IMR-90 (cell line): Measurements from ENCODE around the gene NR2F2. TPM values are rescaled to one million over a fixed set of nuclear protein-coding genes. Genes with fewer than 3 reads are reported as not detected.
A peak's percentile ranks its signal among the peaks of the same experiment; 100 is the strongest.

Source experiments
- ATAC-seq: fragments of 200-7000 bp; cut with Tn5 transposase; 2 replicates; pipeline ENCODE4 v1.9.1; 2020; ENCODE audit warnings: low read depth, mild to moderate bottlenecking, moderate library complexity
- BruUV-seq: library from RNA; stranded (reverse); fragments of 400-500 nt; replicated peaks from 2 replicates; lab custom pipeline; 2021; lab: Mats Ljungman, UMichigan
- CTCF ChIA-PET: fragments of 300-600 bp; formaldehyde crosslinking; extraction: SDS; loops from one replicate; lab custom pipeline; 2021; ENCODE audit warnings: antibody characterized with exemption; lab: Yijun Ruan, JAX
- POLR2A ChIA-PET: fragments of 300-600 bp; sonication (Branson Sonifier 250); formaldehyde crosslinking; loops from one replicate; lab custom pipeline; 2022; ENCODE audit warnings: antibody characterized with exemption; ENCODE audit not compliant: unreplicated experiment; lab: Charles Lee
- DNase-seq: peaks from one replicate; pipeline ENCODE4 v3.0.0; 2013
- H2AFZ ChIP-seq: replicated peaks from 2 replicates; pipeline ENCODE3; 2013; ENCODE audit warnings: low read length, mild to moderate bottlenecking; ENCODE audit not compliant: poor library complexity
- H2AK5ac ChIP-seq: 2 replicates; pipeline ENCODE4 v1.6.1; 2013; ENCODE audit warnings: low read depth, low read length, inconsistent platforms
- H2AK9ac ChIP-seq: replicated peaks from 2 replicates; pipeline ENCODE3; 2013; ENCODE audit warnings: mild to moderate bottlenecking, low read depth, low read length, moderate library complexity; ENCODE audit not compliant: poor library complexity
- H2BK120ac ChIP-seq: 2 replicates; pipeline ENCODE4 v1.6.1; 2013; ENCODE audit warnings: low read depth, low read length, inconsistent platforms
- H2BK15ac ChIP-seq: 3 replicates; pipeline ENCODE4 v1.6.1; 2013; ENCODE audit warnings: low read depth, low read length, inconsistent platforms
- H2BK20ac ChIP-seq: 2 replicates; pipeline ENCODE4 v1.6.1; 2013; ENCODE audit warnings: low read depth, mild to moderate bottlenecking, inconsistent platforms, low read length, moderate library complexity
- H2BK5ac ChIP-seq: 2 replicates; pipeline ENCODE4 v1.6.1; 2013; ENCODE audit warnings: mild to moderate bottlenecking, low read depth, low read length, inconsistent platforms; ENCODE audit not compliant: poor library complexity, severe bottlenecking
- H3K14ac ChIP-seq: replicated peaks from 2 replicates; pipeline ENCODE4 v1.6.1; 2013; ENCODE audit warnings: low read depth, low read length, inconsistent platforms
- H3K18ac ChIP-seq: 2 replicates; pipeline ENCODE4 v1.6.1; 2013; ENCODE audit warnings: low read depth, low read length, control low read depth
- H3K23ac ChIP-seq: 2 replicates; pipeline ENCODE4 v1.6.1; 2013; ENCODE audit warnings: low read depth, low read length, inconsistent platforms
- H3K27ac ChIP-seq: 2 replicates; pipeline ENCODE4 v1.5.1; 2013; ENCODE audit warnings: mild to moderate bottlenecking, control low read depth, low read length; ENCODE audit not compliant: insufficient read depth
- H3K27me3 ChIP-seq: 2 replicates; pipeline ENCODE4 v1.6.1; 2013; ENCODE audit warnings: low read length; ENCODE audit not compliant: control insufficient read depth, insufficient read depth
- H3K36me3 ChIP-seq: 2 replicates; pipeline ENCODE4 v1.6.1; 2013; ENCODE audit warnings: low read length, mixed read lengths; ENCODE audit not compliant: control insufficient read depth, insufficient read depth
- H3K4ac ChIP-seq: 2 replicates; pipeline ENCODE4 v1.6.1; 2013; ENCODE audit warnings: low read depth, low read length, inconsistent platforms
- H3K4me1 ChIP-seq: 2 replicates; pipeline ENCODE4 v1.6.1; 2013; ENCODE audit warnings: low read length, mixed read lengths; ENCODE audit not compliant: control insufficient read depth, insufficient read depth
- H3K4me2 ChIP-seq: 2 replicates; pipeline ENCODE4 v1.6.1; 2013; ENCODE audit warnings: low read depth, mild to moderate bottlenecking, control low read depth, low read length, moderate library complexity
- H3K4me3 ChIP-seq: 2 replicates; pipeline ENCODE4 v1.5.1; 2013; ENCODE audit warnings: low read depth, mild to moderate bottlenecking, control low read depth, low read length, moderate library complexity; ENCODE audit not compliant: insufficient read depth
- H3K56ac ChIP-seq: 2 replicates; pipeline ENCODE4 v1.6.1; 2013; ENCODE audit warnings: low read length, inconsistent platforms; ENCODE audit not compliant: insufficient read depth; ENCODE audit errors: extremely low read depth
- H3K79me1 ChIP-seq, 2 experiments: 2 replicates each; pipeline ENCODE4 v1.6.1; 2013; ENCODE audit warnings: low read length in 2 of 2, inconsistent platforms in 1 of 2, low read depth in 1 of 2
- H3K9ac ChIP-seq: 2 replicates; pipeline ENCODE4 v1.6.1; 2013; ENCODE audit warnings: low read depth, low read length, control low read depth
- H3K9me1 ChIP-seq: 2 replicates; pipeline ENCODE4 v1.6.1; 2013; ENCODE audit warnings: low read length, inconsistent platforms; ENCODE audit not compliant: insufficient read depth
- H3K9me3 ChIP-seq: 2 replicates; pipeline ENCODE4 v1.6.1; 2013; ENCODE audit warnings: low read length; ENCODE audit not compliant: control insufficient read depth, insufficient read depth
- H4K20me1 ChIP-seq: 2 replicates; pipeline ENCODE4 v1.6.1; 2013; ENCODE audit warnings: low read length, inconsistent platforms; ENCODE audit not compliant: insufficient read depth
- H4K5ac ChIP-seq: 2 replicates; pipeline ENCODE4 v1.6.1; 2013; ENCODE audit warnings: mild to moderate bottlenecking, low read depth, low read length, control low read depth
- H4K8ac ChIP-seq, 2 experiments: 2 replicates each; pipeline ENCODE4 v1.6.1; 2013; ENCODE audit warnings: low read depth in 2 of 2, low read length in 2 of 2, control low read depth in 1 of 2, inconsistent platforms in 1 of 2
- H4K91ac ChIP-seq: 2 replicates; pipeline ENCODE4 v1.6.1; 2013; ENCODE audit warnings: low read depth, low read length, inconsistent platforms; ENCODE audit not compliant: insufficient read depth
- BHLHE40 ChIP-seq: fragments of 150-350 bp; IDR thresholded peaks from 2 replicates; pipeline ENCODE4 v1.6.1; 2016; ENCODE audit warnings: mild to moderate bottlenecking, low read depth, low read length
- CHD1 ChIP-seq: IDR thresholded peaks from 2 replicates; pipeline ENCODE4 v1.6.1; 2012; ENCODE audit warnings: low read depth, low read length, improper control_type of control experiment
- NFE2L2 ChIP-seq: fragments of 150-350 bp; IDR thresholded peaks from 2 replicates; pipeline ENCODE4 v1.6.1; 2016; ENCODE audit warnings: low read depth, mild to moderate bottlenecking, low read length
- POLR2A ChIP-seq: IDR thresholded peaks from 2 replicates; pipeline ENCODE4 v1.6.1; 2012; ENCODE audit warnings: mild to moderate bottlenecking, low read depth, low read length
- RCOR1 ChIP-seq: IDR thresholded peaks from 2 replicates; pipeline ENCODE4 v1.6.1; 2012; ENCODE audit warnings: mild to moderate bottlenecking, low read length, improper control_type of control experiment; ENCODE audit not compliant: insufficient replicate concordance
- RFX5 ChIP-seq: IDR thresholded peaks from 2 replicates; pipeline ENCODE4 v1.8.0; 2012; ENCODE audit warnings: low read depth, mild to moderate bottlenecking, low read length, moderate library complexity
- SMC3 ChIP-seq: fragments of 150-350 bp; IDR thresholded peaks from 2 replicates; pipeline ENCODE4 v1.6.1; 2016; ENCODE audit warnings: low read depth, mild to moderate bottlenecking, antibody characterized with exemption, low read length, moderate library complexity
- USF2 ChIP-seq: fragments of 150-350 bp; IDR thresholded peaks from 2 replicates; pipeline ENCODE4 v1.6.1; 2017; ENCODE audit warnings: mild to moderate bottlenecking, antibody characterized with exemption, low read length, low read depth
- WGBS, 2 experiments: methylation state at CpG; one replicate each; pipeline versions ENCODE4 v1.1.5 to v1.1.7; 2013; ENCODE audit warnings: missing lambda C conversion rate in 2 of 2; ENCODE audit not compliant: insufficient read length in 1 of 2; ENCODE audit errors: extremely low coverage in 2 of 2; 5-methylcytosine and 5-hydroxymethylcytosine counted together
- dilution Hi-C: fragments of 300-500 bp; cut with HindIII; formaldehyde crosslinking; loops from one replicate; pipeline ENCODE4 v1.14.3; 2018; ENCODE audit warnings: low sequenced_read_pairs; ENCODE audit not compliant: unreplicated experiment
- in situ Hi-C: fragments of 300-500 bp; cut with MboI; formaldehyde crosslinking; loops from 3 replicates; pipeline ENCODE4 v1.14.3; 2019; ENCODE audit warnings: low sequenced_read_pairs, inconsistent platforms, mixed read lengths
- intact Hi-C: fragments of 100-400 bp; cut with micrococcal nuclease; formaldehyde crosslinking; loops from 2 replicates; pipeline ENCODE4 v1.10.0; 2022
- polyA plus RNA-seq, 3 experiments: library from polyadenylated mRNA; depleted of rRNA; stranded (reverse); fragments of >200 nt; gene quantifications; 2 replicates each; pipeline ENCODE4 v1.2.3, GENCODE V29; 2012; ENCODE audit warnings: low replicate concordance in 1 of 3
- total RNA-seq: library from RNA; depleted of rRNA; stranded (reverse); fragments of >200 nt; gene quantifications from 2 replicates; pipeline ENCODE4 v1.2.3, GENCODE V29; 2012

The NR2F2 gene
- total and polyA plus RNA-seq, 2 of the 4 experiments (the other 2 are of a cell fraction) = 20.3 to 161 TPM

GRCh38 chr15:96338074-96338765 lies 7.7 kb downstream of the NR2F2 start:
- Histone ChIP-seq H3K4me1 (peaks cover 9% of the 10 kb centered on the region), H3K27ac (peak overlapping the region; percentile 68; the same call in 1 of the 2 replicates), H3K9ac (peak overlapping the region; percentile 99), H2BK15ac (no peak overlapping the region), H3K4me3 (peak overlapping the region; percentile 84), H2AFZ (no peak overlapping the region), H3K4me2 (peak overlapping the region; percentile 99), H4K5ac (no peak overlapping the region), H2BK20ac (no peak overlapping the region), H3K18ac (no peak overlapping the region), H2BK5ac (peak overlapping the region; percentile 96), H3K79me1 (no peaks in the 10 kb centered on the region), H2AK5ac (no peak overlapping the region), H3K14ac (peak overlapping the region; percentile 55; the same call in 1 of the 2 replicates), H3K27me3 (no peaks in the 10 kb centered on the region), H3K9me1 (no peaks in the 10 kb centered on the region), H4K91ac (no peak overlapping the region), H3K23ac (peak overlapping the region; percentile 79; the same call in 1 of the 2 replicates), H3K4ac (no peak overlapping the region), H2BK120ac (no peak overlapping the region), H3K36me3 (peaks cover 43% of the 10 kb centered on the region), H3K9me3 (no peaks in the 10 kb centered on the region), H3K56ac (peak overlapping the region; percentile 40; the same call in 1 of the 2 replicates), H4K20me1 (peaks cover 41% of the 10 kb centered on the region), H2AK9ac (no peak overlapping the region), H4K8ac (no peak overlapping the region; a peak in 1 of 4 replicates)
- CTCF ChIA-PET = no interaction called here
- ATAC-seq (no peak), DNase-seq (no peak)
- BruUV-seq = TSS peak; percentile 87
- in situ Hi-C loops (loop anchor here (10.0 to 25.0 kb wide), 2 partner anchors 776 to 1043 kb away; no protein-coding TSS in a partner anchor), dilution Hi-C loops (no loop called here), intact Hi-C loops (loop anchor here (5.0 kb wide), 1 partner anchor 451 kb away; no protein-coding TSS in a partner anchor)
- TF ChIP-seq CHD1 = no peak
- no peak for TF ChIP-seq POLR2A
- TF ChIP-seq RCOR1 = no peak
- TF ChIP-seq NFE2L2 = no peak
- TF ChIP-seq SMC3 = no peak
- no peak for TF ChIP-seq BHLHE40
- TF ChIP-seq RFX5 = no peak
- TF ChIP-seq USF2 = no peak
- no CpG with 5 or more reads among the region's 5 CpGs for WGBS, 2 experiments
- POLR2A ChIA-PET = no interaction called here
